Kidney (tissue), 14 donors: Measurements from ENCODE around the gene CST3. TPM values are rescaled to one million over a fixed set of nuclear protein-coding genes. Genes with fewer than 3 reads are reported as not detected.

Experiments used
- DNase-seq, 5 donors: peaks; one replicate each; pipeline ENCODE4 v3.0.0-alpha.2; 2013 to 2020
- FAIRE-seq: peaks from 2 replicates; lab custom pipeline; 2012; peaks lifted over from hg19 to GRCh38; lab: Jason Lieb, UNC
- H3K27ac ChIP-seq, 2 donors: one replicate each; pipeline ENCODE4 v1.7.0; 2013; ENCODE audit warnings: low read depth in 2 of 2, low read length in 2 of 2, inconsistent platforms in 1 of 2
- H3K27me3 ChIP-seq: one replicate; pipeline ENCODE4 v1.7.1; 2013; ENCODE audit warnings: low read length, inconsistent platforms; ENCODE audit not compliant: control insufficient read depth, insufficient read depth
- H3K36me3 ChIP-seq, 3 donors: one replicate each; pipeline versions ENCODE4 v1.7.0 to v1.7.1; 2013; ENCODE audit warnings: low read length in 3 of 3, control low read depth in 1 of 3, inconsistent platforms in 1 of 3; ENCODE audit not compliant: insufficient read depth in 3 of 3, control insufficient read depth in 2 of 3
- H3K4me1 ChIP-seq, 3 donors: one replicate each; pipeline versions ENCODE4 v1.7.0 to v1.7.1; 2013; ENCODE audit warnings: low read length in 3 of 3, inconsistent platforms in 1 of 3, low read depth in 1 of 3; ENCODE audit not compliant: control insufficient read depth in 2 of 3, insufficient read depth in 2 of 3
- H3K4me3 ChIP-seq, 3 donors: one replicate each; pipeline versions ENCODE4 v1.7.0 to v1.8.1; 2013; ENCODE audit warnings: low read length in 3 of 3, control low read depth in 1 of 3, inconsistent platforms in 1 of 3
- H3K9ac ChIP-seq, 3 donors: one replicate each; pipeline versions ENCODE4 v1.7.0 to v1.7.1; 2013; ENCODE audit warnings: low read length in 3 of 3, control low read depth in 1 of 3, inconsistent platforms in 1 of 3
- H3K9me3 ChIP-seq, 3 donors: one replicate each; pipeline versions ENCODE4 v1.7.0 to v1.7.1; 2013; ENCODE audit warnings: low read length in 3 of 3, control low read depth in 1 of 3, inconsistent platforms in 1 of 3; ENCODE audit not compliant: control insufficient read depth in 2 of 3, insufficient read depth in 1 of 3
- CTCF ChIP-seq: IDR thresholded peaks from 3 replicates; pipeline ENCODE4 v1.5.1; 2012; ENCODE audit warnings: mild to moderate bottlenecking, moderate library complexity, borderline replicate concordance; ENCODE audit not compliant: insufficient read depth; ENCODE audit errors: extremely low read depth
- intact Hi-C: fragments of 100-400 bp; cut with DNase I; formaldehyde crosslinking; loops from one replicate; pipeline ENCODE4 v1.11.1; 2022
- polyA plus RNA-seq: library from polyadenylated mRNA; stranded (reverse); fragments of 350-450 nt; fragmentation: Illumina TruSeq; extraction: RNeasy Lipid Tissue Mini Kit (QIAGEN cat#74804); gene quantifications from one replicate; pipeline ENCODE4 v1.2.3, GENCODE V29; 2014; ENCODE audit warnings: low read depth, low replicate concordance; ENCODE audit not compliant: insufficient read depth
- total RNA-seq: library from RNA; stranded (reverse); fragmentation: NEBNext Ultra II Directional; extraction: Animal tissue kit (Norgen Biotek cat#: 25700); gene quantifications from one replicate; pipeline ENCODE4 v1.2.1, GENCODE V29; 2021
- donor health status: control.
- donor health status: control.
- donor health status: control.
- donor health status: control.
- donor health status: control.
- donor health status: DM: yes; HTN: yes; CAD: no.
- donor health status: Normal renal cell carcinoma (clear cell type).

Gene CST3
- total and polyA plus RNA-seq, 2 donors from 2014 or later = 852 to 942 TPM

GRCh38 chr20:23671479-23671878, 33.7 kb upstream of the CST3 start:
- no peak for DNase-seq

GRCh38 chr20:23670361-23670760, 32.6 kb upstream of the CST3 start:
- intact Hi-C loops = no loop called here
- no peak for TF ChIP-seq CTCF
- H3K4me3 ChIP-seq = no peak overlapping the region

More at GRCh38 chr20:23671479-23671878, 33.7 kb upstream of the CST3 start:
- H3K36me3 ChIP-seq = no peaks in the 10 kb centered on the region
- intact Hi-C loops = no loop called here
- no peaks in the 10 kb centered on the region for H3K9me3 ChIP-seq
- no peaks in the 10 kb centered on the region for H3K27me3 ChIP-seq
- FAIRE-seq = no peak
- TF ChIP-seq CTCF = no peak
- no peak overlapping the region for H3K27ac ChIP-seq
- no peak overlapping the region for H3K4me3 ChIP-seq
- no peak overlapping the region for H3K9ac ChIP-seq
- H3K4me1 ChIP-seq = no peaks in the 10 kb centered on the region

DNA sequence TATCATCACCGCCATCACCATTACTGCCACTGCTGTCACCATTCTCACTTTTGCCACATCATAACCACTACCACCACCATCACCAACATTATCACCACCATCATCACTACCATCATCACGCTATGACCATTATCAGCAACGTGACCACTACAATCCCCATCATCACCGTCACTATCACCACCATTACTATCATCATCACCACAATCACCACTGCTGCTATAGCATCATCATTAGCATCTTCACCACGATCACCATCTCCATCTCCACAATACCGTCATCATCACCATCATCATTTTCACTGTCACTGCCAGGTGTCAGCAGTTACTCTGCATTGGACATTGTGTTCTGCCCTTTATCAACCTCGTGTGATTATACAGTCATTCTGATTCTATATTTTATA, 32.1 kb upstream of the CST3 start:
- no peaks in the 10 kb centered on the region for H3K27me3 ChIP-seq
- no peak for FAIRE-seq
- no peak for TF ChIP-seq CTCF

More at GRCh38 chr20:23670361-23670760, 32.6 kb upstream of the CST3 start:
- Histone ChIP-seq H3K9me3 (no peaks in the 10 kb centered on the region), H3K27ac (no peak overlapping the region), H3K4me1 (no peaks in the 10 kb centered on the region), H3K36me3 (no peaks in the 10 kb centered on the region), H3K9ac (no peak overlapping the region), H3K27me3 (no peaks in the 10 kb centered on the region)
- FAIRE-seq (no peak), DNase-seq (no peak)

GRCh38 chr20:23669327-23669726, 31.6 kb upstream of the CST3 start:
- no peak for FAIRE-seq
- intact Hi-C loops = no loop called here
- no peak for TF ChIP-seq CTCF
- no peak for DNase-seq
- Histone ChIP-seq H3K9me3 (no peaks in the 10 kb centered on the region), H3K4me1 (no peaks in the 10 kb centered on the region), H3K27ac (no peak overlapping the region), H3K4me3 (no peak overlapping the region), H3K9ac (no peak overlapping the region), H3K27me3 (no peaks in the 10 kb centered on the region), H3K36me3 (no peaks in the 10 kb centered on the region)

More for the DNA sequence above, 32.1 kb upstream of the CST3 start:
- Histone ChIP-seq H3K4me3 (no peak overlapping the region), H3K27ac (no peak overlapping the region), H3K9me3 (no peaks in the 10 kb centered on the region), H3K4me1 (no peaks in the 10 kb centered on the region), H3K9ac (no peak overlapping the region), H3K36me3 (no peaks in the 10 kb centered on the region)
- no peak for DNase-seq
- intact Hi-C loops = no loop called here
